Gastroesophageal sphincter (tissue), 4 donors: ENCODE results near the gene DUSP6. TPM values are rescaled to one million over a fixed set of nuclear protein-coding genes. Genes with fewer than 3 reads are reported as not detected.

Experiments
- ATAC-seq: fragments of 150-250 bp; one replicate; pipeline ENCODE4 v1.9.1; 2016; ENCODE audit warnings: mild to moderate bottlenecking, moderate library complexity
- H3K27ac ChIP-seq, 4 donors: fragments of 200-600 bp; sonication (generic) in 3 of 4; 1 replicate in 3 of 4; 2 replicates in 1 of 4; pipeline ENCODE4 v1.5.1; 2016 to 2019
- H3K27me3 ChIP-seq: fragments of 200-600 bp; sonication (generic); one replicate; pipeline ENCODE4 v1.5.1; 2019
- H3K36me3 ChIP-seq, 2 donors: fragments of 200-600 bp; sonication (generic); one replicate each; pipeline ENCODE4 v1.5.1; 2019; ENCODE audit warnings: control low read depth in 1 of 2
- H3K4me1 ChIP-seq, 3 donors: fragments of 200-600 bp; sonication (generic); 1 replicate in 2 of 3; 2 replicates in 1 of 3; pipeline ENCODE4 v1.5.1; 2016 to 2019; ENCODE audit warnings: control low read depth in 2 of 3
- H3K4me3 ChIP-seq, 2 donors: fragments of 200-600 bp; sonication (generic); one replicate each; pipeline ENCODE4 v1.5.1; 2019; ENCODE audit warnings: mild to moderate bottlenecking in 1 of 2, moderate library complexity in 1 of 2
- H3K9me3 ChIP-seq, 3 donors: fragments of 200-600 bp; sonication (generic); one replicate each; pipeline ENCODE4 v1.5.1; 2017 to 2019; ENCODE audit warnings: control low read depth in 2 of 3
- EP300 ChIP-seq: sonication (generic); formaldehyde crosslinking; IDR thresholded peaks from one replicate; pipeline ENCODE4 v1.6.1; 2017; ENCODE audit warnings: antibody characterized with exemption, mild to moderate bottlenecking
- POLR2A ChIP-seq, 2 donors: fragments of 450-650 bp; IDR thresholded peaks; one replicate each; pipeline ENCODE4 v1.6.1; 2017; ENCODE audit warnings: antibody characterized with exemption in 2 of 2, mild to moderate bottlenecking in 2 of 2, moderate library complexity in 1 of 2
- POLR2AphosphoS5 ChIP-seq: sonication (generic); formaldehyde crosslinking; IDR thresholded peaks from one replicate; pipeline ENCODE4 v1.6.1; 2017; ENCODE audit warnings: antibody characterized with exemption
- WGBS, 2 donors: methylation state at CpG; one replicate each; pipeline ENCODE4 v1.1.5; 2018; ENCODE audit warnings: low coverage in 1 of 2; 5-methylcytosine and 5-hydroxymethylcytosine counted together
- total RNA-seq, 4 donors: library from RNA; depleted of rRNA; stranded (reverse); fragments of >200 nt; gene quantifications; one replicate each; pipeline ENCODE4 v1.1.0, GENCODE V29; 2016
- TF ChIP-seq, protein P1 (sequence below), 4 experiments: fragments of 200-600 bp in 2 of 4; fragments of 450-650 bp in 2 of 4; sonication (generic) in 1 of 4; IDR thresholded peaks; one replicate each; pipeline ENCODE4 v1.5.1; 2017 to 2019; ENCODE audit warnings: antibody characterized with exemption in 4 of 4, mild to moderate bottlenecking in 2 of 4, moderate library complexity in 2 of 4

The DUSP6 gene
- total RNA-seq, 4 donors from 2014 or later, result 52.8 to 73.8 (median 58.5) TPM

DNA sequence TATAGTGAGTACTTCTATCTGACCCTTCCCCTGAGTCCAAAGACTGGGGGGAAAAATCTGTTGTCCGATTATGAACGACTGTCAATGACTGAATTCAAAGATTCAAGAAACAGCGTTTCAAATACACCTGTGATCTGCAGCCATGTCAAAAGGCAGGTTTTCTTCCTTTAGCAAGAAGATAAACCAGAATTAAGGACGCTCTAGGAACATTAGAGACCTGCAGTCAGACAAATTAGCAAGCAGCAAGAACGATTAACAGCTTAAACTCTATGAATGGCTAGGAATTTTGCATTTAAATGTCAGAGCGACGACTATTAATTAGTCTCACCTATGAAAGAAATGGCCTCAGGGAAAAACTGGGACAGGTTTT, 2.1 kb downstream of the DUSP6 start:
- Histone ChIP-seq H3K27me3 (no peaks in the 10 kb centered on the region), H3K4me3 (peak overlapping the region; percentile 82 to 86), H3K36me3 (peaks cover 0 to 18% of the 10 kb centered on the region in 2 donors), H3K9me3 (no peaks in the 10 kb centered on the region), H3K4me1 (peaks cover 3 to 61% (median 14%) of the 10 kb centered on the region in 3 donors), H3K27ac (peak overlapping the region; percentile 74 to 99 (median 99))
- 9 to 48% methylated on average over 7 of the region's 7 CpGs for WGBS, 2 donors
- TF ChIP-seq POLR2A (IDR thresholded peaks at IDR 0.05) (no peak), POLR2AphosphoS5 (no peak), EP300 (no peak)
- TF ChIP-seq, protein P1, sequence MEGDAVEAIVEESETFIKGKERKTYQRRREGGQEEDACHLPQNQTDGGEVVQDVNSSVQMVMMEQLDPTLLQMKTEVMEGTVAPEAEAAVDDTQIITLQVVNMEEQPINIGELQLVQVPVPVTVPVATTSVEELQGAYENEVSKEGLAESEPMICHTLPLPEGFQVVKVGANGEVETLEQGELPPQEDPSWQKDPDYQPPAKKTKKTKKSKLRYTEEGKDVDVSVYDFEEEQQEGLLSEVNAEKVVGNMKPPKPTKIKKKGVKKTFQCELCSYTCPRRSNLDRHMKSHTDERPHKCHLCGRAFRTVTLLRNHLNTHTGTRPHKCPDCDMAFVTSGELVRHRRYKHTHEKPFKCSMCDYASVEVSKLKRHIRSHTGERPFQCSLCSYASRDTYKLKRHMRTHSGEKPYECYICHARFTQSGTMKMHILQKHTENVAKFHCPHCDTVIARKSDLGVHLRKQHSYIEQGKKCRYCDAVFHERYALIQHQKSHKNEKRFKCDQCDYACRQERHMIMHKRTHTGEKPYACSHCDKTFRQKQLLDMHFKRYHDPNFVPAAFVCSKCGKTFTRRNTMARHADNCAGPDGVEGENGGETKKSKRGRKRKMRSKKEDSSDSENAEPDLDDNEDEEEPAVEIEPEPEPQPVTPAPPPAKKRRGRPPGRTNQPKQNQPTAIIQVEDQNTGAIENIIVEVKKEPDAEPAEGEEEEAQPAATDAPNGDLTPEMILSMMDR (IDR thresholded peaks at IDR 0.05), result no peak
- ATAC-seq, result no peak

DNA sequence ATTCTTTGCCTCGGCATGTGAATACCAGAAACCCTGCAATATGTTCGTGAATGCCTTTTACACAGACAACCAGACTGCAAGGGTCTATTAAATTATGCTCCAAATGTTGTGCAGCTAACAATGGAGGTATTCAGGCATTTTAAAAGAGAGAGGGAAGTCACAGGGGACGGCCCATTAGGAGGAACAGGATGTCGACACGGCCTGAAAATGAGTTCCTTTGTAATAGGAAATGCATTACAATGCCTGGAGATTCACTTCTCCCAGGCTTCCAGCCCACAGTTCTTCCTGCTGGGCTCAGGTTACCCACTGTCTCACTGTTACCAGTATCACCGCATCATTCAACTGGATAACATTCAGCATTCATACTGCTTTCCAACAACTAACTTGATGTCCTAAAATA, 2.5 kb downstream of the DUSP6 start:
- Histone ChIP-seq H3K9me3 (no peaks in the 10 kb centered on the region), H3K27ac (peak overlapping the region; percentile 74 to 99 (median 99))

DNA sequence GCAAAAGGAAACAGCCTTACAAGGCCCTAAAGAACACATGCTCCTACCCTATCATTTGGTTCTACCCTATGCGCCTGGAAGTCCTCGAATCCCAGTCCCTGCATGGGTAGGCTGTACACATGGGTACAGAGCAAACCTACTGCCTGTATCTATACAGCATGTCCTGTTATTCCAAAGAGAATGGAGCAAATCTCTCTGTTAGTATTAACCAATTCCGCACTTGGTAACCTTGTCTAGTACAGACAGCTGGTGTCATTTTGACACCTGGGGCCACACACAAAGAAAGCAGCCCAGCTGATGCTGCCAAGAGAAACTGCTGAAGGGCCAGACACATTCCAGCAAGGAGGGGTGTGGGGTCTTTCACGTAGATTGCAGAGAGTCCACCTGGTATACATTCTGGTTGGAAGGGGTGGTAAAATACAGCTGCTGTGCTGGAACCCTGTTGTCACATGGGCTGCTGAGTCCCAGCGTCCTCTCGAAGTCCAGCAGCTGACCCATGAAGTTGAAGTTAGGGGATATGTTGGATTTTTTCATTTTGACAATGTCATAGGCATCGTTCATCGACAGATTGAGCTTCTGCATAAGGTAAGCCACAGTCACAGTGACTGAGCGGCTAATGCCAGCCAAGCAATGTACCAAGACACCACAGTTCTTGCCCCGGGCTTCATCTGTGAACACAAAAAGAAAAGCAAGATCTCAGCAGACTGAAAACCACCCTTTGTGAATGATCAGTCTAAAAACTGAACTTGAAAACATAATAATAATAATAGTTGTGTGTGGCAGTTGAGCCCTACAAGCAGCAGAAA, 3.2 kb downstream of the DUSP6 start:
- peaks cover 3 to 60% (median 19%) of the 10 kb centered on the region in 3 donors for H3K4me1 ChIP-seq
- TF ChIP-seq, protein P1 (IDR thresholded peaks at IDR 0.05), result no peak
- TF ChIP-seq EP300 (no peak), POLR2A (IDR thresholded peaks at IDR 0.05) (no peak), POLR2AphosphoS5 (no peak)
- no peak for ATAC-seq
- H3K27ac ChIP-seq, result peak overlapping the region in 3 of 4 donors; percentile 99
- no peaks in the 10 kb centered on the region for H3K27me3 ChIP-seq
- H3K9me3 ChIP-seq, result no peaks in the 10 kb centered on the region
- H3K4me3 ChIP-seq, result peak overlapping the region; percentile 82 to 86
- peaks cover 0 to 18% of the 10 kb centered on the region in 2 donors for H3K36me3 ChIP-seq
- WGBS, 2 donors, result 58 to 67% methylated on average over 1 to 6 of the region's 10 CpGs

More for the DNA sequence above, 2.5 kb downstream of the DUSP6 start:
- no peaks in the 10 kb centered on the region for H3K27me3 ChIP-seq
- TF ChIP-seq, protein P1 (IDR thresholded peaks at IDR 0.05), result no peak
- peak in 1 of 2 donors; percentile 17 for TF ChIP-seq POLR2A (IDR thresholded peaks at IDR 0.05)
- no peak for TF ChIP-seq EP300
- peak; percentile 51 for TF ChIP-seq POLR2AphosphoS5
- peak overlapping the region; percentile 82 to 86 for H3K4me3 ChIP-seq
- 9 to 11% methylated on average over 3 to 6 of the region's 6 CpGs for WGBS, 2 donors
- peaks cover 3 to 61% (median 16%) of the 10 kb centered on the region in 3 donors for H3K4me1 ChIP-seq
- ATAC-seq, result no peak
- peaks cover 0 to 18% of the 10 kb centered on the region in 2 donors for H3K36me3 ChIP-seq

DNA sequence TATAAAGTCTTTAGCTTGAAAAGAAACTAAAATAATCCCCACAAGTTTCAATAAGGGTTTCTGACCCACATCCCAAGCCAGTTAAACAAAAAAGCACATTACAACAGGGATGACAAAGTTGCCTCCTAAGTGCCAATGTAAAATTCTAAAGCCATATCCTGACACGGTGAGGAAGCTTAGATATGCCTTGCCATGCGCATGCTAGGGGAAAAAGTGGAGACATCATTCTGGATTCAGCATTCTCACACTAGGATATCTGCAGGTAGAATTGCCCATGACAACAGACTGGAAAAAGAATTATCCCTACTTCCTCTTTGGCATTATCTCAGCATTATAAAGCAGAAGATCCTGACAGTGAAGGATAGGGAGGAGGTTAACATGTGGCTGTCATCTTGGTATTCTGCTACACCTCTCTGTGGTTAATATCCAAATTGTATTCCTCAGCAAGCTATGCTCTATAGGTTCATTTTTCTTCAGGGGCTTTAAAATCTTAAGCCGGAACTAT, 4.9 kb downstream of the DUSP6 start:
- peak in 1 of 2 donors; percentile 17 for TF ChIP-seq POLR2A (IDR thresholded peaks at IDR 0.05)
- peak; percentile 8 for TF ChIP-seq POLR2AphosphoS5
- TF ChIP-seq EP300, result no peak
- peak overlapping the region in 3 of 4 donors; percentile 55 to 99 (median 59) for H3K27ac ChIP-seq
- H3K4me3 ChIP-seq, result peak overlapping the region in 1 of 2 donors; percentile 19
- peaks cover 0 to 18% of the 10 kb centered on the region in 2 donors for H3K36me3 ChIP-seq
- peaks cover 3 to 60% (median 19%) of the 10 kb centered on the region in 3 donors for H3K4me1 ChIP-seq
- 74 to 83% methylated on average over 2 to 3 of the region's 3 CpGs for WGBS, 2 donors
- no peaks in the 10 kb centered on the region for H3K27me3 ChIP-seq
- no peak for ATAC-seq
- no peaks in the 10 kb centered on the region for H3K9me3 ChIP-seq

DNA sequence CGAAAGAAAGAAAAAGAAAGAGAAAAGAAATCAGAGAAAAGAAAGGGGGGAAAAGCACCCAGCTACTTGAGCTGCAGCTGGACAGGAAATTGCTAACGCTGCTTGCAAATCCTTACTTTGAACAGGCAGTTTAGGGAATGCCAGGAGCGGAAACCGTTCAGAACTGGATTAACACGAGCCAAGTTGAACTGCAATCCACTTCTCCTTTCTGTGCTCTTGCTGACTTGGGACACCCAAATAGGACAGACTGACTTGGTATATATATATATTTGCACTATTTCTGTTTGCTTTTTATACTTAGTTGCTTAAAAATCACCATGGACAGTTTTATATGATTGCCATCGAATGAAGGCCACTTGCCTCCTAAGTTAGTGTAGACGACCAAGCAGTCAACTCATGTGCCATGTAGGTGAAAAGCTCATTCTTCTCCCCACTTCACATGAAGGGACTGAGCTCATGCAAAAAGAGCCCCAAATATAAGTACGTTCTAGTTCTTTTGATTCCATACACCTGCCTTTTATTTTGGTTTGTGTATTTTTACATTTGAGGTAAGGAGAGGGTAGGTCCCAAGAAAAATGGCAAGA, 5.5 kb downstream of the DUSP6 start:
- no peaks in the 10 kb centered on the region for H3K27me3 ChIP-seq
- WGBS, 2 donors, result 35 to 41% methylated on average over 7 to 8 of the region's 8 CpGs
- H3K4me1 ChIP-seq, result peaks cover 3 to 60% (median 19%) of the 10 kb centered on the region in 3 donors
- TF ChIP-seq POLR2A (IDR thresholded peaks at IDR 0.05), result no peak
- TF ChIP-seq POLR2AphosphoS5, result peak; percentile 13
- TF ChIP-seq EP300, result no peak
- no peaks in the 10 kb centered on the region for H3K9me3 ChIP-seq
- peak overlapping the region; percentile 48 to 99 (median 57) for H3K27ac ChIP-seq
- ATAC-seq, result peak; percentile 37
- H3K4me3 ChIP-seq, result no peak overlapping the region
- H3K36me3 ChIP-seq, result peaks cover 0 to 18% of the 10 kb centered on the region in 2 donors
